Neural progenitor cell (in vitro differentiated cells): ENCODE results near the gene PCNX1. TPM values are rescaled to one million over a fixed set of nuclear protein-coding genes. Genes with fewer than 3 reads are reported as not detected.

Experiments
- DNase-seq: peaks from one replicate; pipeline ENCODE4 v3.0.0-alpha.2; 2016; ENCODE audit warnings: low spot score
- H2AFZ ChIP-seq: fragments of 200-600 bp; sonication (generic); replicated peaks from 2 replicates; pipeline ENCODE4 v1.6.1; 2016; ENCODE audit warnings: antibody characterized with exemption
- H3F3A ChIP-seq: fragments of 200-600 bp; sonication (generic); 2 replicates; pipeline ENCODE4 v1.6.1; 2016; ENCODE audit warnings: antibody characterized with exemption, low read depth
- H3K27ac ChIP-seq: fragments of 200-600 bp; sonication (generic); 2 replicates; pipeline ENCODE4 v1.5.1; 2016; ENCODE audit warnings: mild to moderate bottlenecking
- H3K27me3 ChIP-seq: fragments of 200-600 bp; sonication (generic); 2 replicates; pipeline ENCODE4 v1.6.1; 2016; ENCODE audit warnings: mild to moderate bottlenecking, moderate library complexity
- H3K36me3 ChIP-seq: fragments of 200-600 bp; sonication (generic); 2 replicates; pipeline ENCODE4 v1.5.1; 2016
- H3K4me1 ChIP-seq: fragments of 200-600 bp; sonication (generic); 2 replicates; pipeline ENCODE4 v1.6.1; 2016; ENCODE audit warnings: mixed run types
- H3K4me2 ChIP-seq: fragments of 200-600 bp; sonication (generic); 2 replicates; pipeline ENCODE4 v1.6.1; 2016
- H3K4me3 ChIP-seq: fragments of 200-600 bp; sonication (generic); 2 replicates; pipeline ENCODE4 v1.5.1; 2016
- H3K79me2 ChIP-seq: fragments of 200-600 bp; sonication (generic); 2 replicates; pipeline ENCODE4 v1.6.1; 2016; ENCODE audit warnings: low read depth
- H3K9ac ChIP-seq: fragments of 200-600 bp; sonication (generic); 2 replicates; pipeline ENCODE4 v1.6.1; 2016
- H3K9me3 ChIP-seq: fragments of 200-600 bp; sonication (generic); 2 replicates; pipeline ENCODE4 v1.5.1; 2016; ENCODE audit warnings: low read depth
- H4K20me1 ChIP-seq: fragments of 200-600 bp; sonication (generic); 2 replicates; pipeline ENCODE4 v1.6.1; 2016; ENCODE audit warnings: low read depth
- H3K27ac Mint-ChIP-seq: 3 replicates; pipeline ENCODE4 v1.8.0; 2021; ENCODE audit warnings: mixed read lengths
- H3K27me3 Mint-ChIP-seq: 2 replicates; pipeline ENCODE4 v1.8.0; 2022; ENCODE audit warnings: low read depth, mild to moderate bottlenecking, inconsistent platforms, moderate library complexity, mixed read lengths; ENCODE audit not compliant: insufficient read depth
- H3K36me3 Mint-ChIP-seq: 3 replicates; pipeline ENCODE4 v1.8.0; 2021; ENCODE audit warnings: mixed read lengths
- H3K4me1 Mint-ChIP-seq: 3 replicates; pipeline ENCODE4 v1.8.0; 2021; ENCODE audit warnings: mixed read lengths
- H3K4me3 Mint-ChIP-seq: 3 replicates; pipeline ENCODE4 v1.8.0; 2021; ENCODE audit warnings: mild to moderate bottlenecking, moderate library complexity, mixed read lengths
- H3K9me3 Mint-ChIP-seq: 3 replicates; pipeline ENCODE4 v1.8.0; 2020; ENCODE audit warnings: mixed read lengths
- CTCF ChIP-seq: fragments of 200-600 bp; sonication (generic); IDR thresholded peaks from 2 replicates; pipeline ENCODE4 v1.5.1; 2017; ENCODE audit warnings: antibody characterized with exemption, mild to moderate bottlenecking
- EZH2 ChIP-seq: fragments of 200-600 bp; sonication (generic); IDR thresholded peaks from 2 replicates; pipeline ENCODE4 v1.6.1; 2017; ENCODE audit warnings: antibody characterized with exemption, mild to moderate bottlenecking, moderate library complexity
- EZH2phosphoT487 ChIP-seq: fragments of 200-600 bp; sonication (generic); IDR thresholded peaks from 2 replicates; pipeline ENCODE4 v1.6.1; 2017; ENCODE audit warnings: antibody characterized with exemption
- total RNA-seq: library from RNA; depleted of rRNA; stranded (reverse); fragments of >200 nt; gene quantifications from 2 replicates; pipeline ENCODE4 v1.2.3, GENCODE V29; 2015; ENCODE audit warnings: low replicate concordance

The PCNX1 gene
- total RNA-seq, 1 donor from 2014 or later: 48.6 TPM

GRCh38 chr14:71078500-71078899, 171.2 kb downstream of the PCNX1 start:
- H3K79me2 ChIP-seq: peaks cover 23% of the 10 kb centered on the region
- TF ChIP-seq CTCF: no peak
- no peak for TF ChIP-seq EZH2phosphoT487
- no peak for TF ChIP-seq EZH2
- H3K27ac ChIP-seq: no peak overlapping the region
- no peaks in the 10 kb centered on the region for H3K27me3 ChIP-seq
- no peak overlapping the region for H3K9ac ChIP-seq
- DNase-seq: no peak
- peaks cover 75% of the 10 kb centered on the region for H3K36me3 Mint-ChIP-seq
- H3K27ac Mint-ChIP-seq: no peak overlapping the region
- H3K9me3 ChIP-seq: peaks cover 8% of the 10 kb centered on the region
- H3K4me3 ChIP-seq: no peak overlapping the region
- H3K4me1 Mint-ChIP-seq: no peaks in the 10 kb centered on the region
- no peak overlapping the region for H3K4me3 Mint-ChIP-seq
- no peaks in the 10 kb centered on the region for H4K20me1 ChIP-seq
- H3K4me1 ChIP-seq: no peaks in the 10 kb centered on the region
- peaks cover 42% of the 10 kb centered on the region for H3K36me3 ChIP-seq
- H3F3A ChIP-seq: no peaks in the 10 kb centered on the region
- H3K9me3 Mint-ChIP-seq: peaks cover 33% of the 10 kb centered on the region
- H2AFZ ChIP-seq: no peak overlapping the region
- no peak overlapping the region for H3K4me2 ChIP-seq
- H3K27me3 Mint-ChIP-seq: peaks cover 2% of the 10 kb centered on the region

GRCh38 chr14:71086567-71086966, 179.3 kb downstream of the PCNX1 start:
- Histone ChIP-seq H2AFZ (no peak overlapping the region), H3K4me3 (no peak overlapping the region), H3K27me3 (no peaks in the 10 kb centered on the region), H3K36me3 (peaks cover 12% of the 10 kb centered on the region), H3K9me3 (no peaks in the 10 kb centered on the region), H3K4me1 (peaks cover 17% of the 10 kb centered on the region), H3K79me2 (peaks cover 8% of the 10 kb centered on the region), H3K9ac (no peak overlapping the region), H3F3A (peaks cover 14% of the 10 kb centered on the region), H3K27ac (peak overlapping the region; percentile 79), H3K4me2 (peak overlapping the region; percentile 51), H4K20me1 (peaks cover 22% of the 10 kb centered on the region)
- peak; percentile 78 for DNase-seq
- TF ChIP-seq EZH2phosphoT487: no peak
- TF ChIP-seq EZH2: no peak
- no peak for TF ChIP-seq CTCF
- peaks cover 12% of the 10 kb centered on the region for H3K4me1 Mint-ChIP-seq
- H3K9me3 Mint-ChIP-seq: peaks cover 4% of the 10 kb centered on the region
- no peak overlapping the region for H3K4me3 Mint-ChIP-seq
- peaks cover 47% of the 10 kb centered on the region for H3K36me3 Mint-ChIP-seq
- H3K27me3 Mint-ChIP-seq: no peaks in the 10 kb centered on the region
- peak overlapping the region; percentile 39 for H3K27ac Mint-ChIP-seq

GRCh38 chr14:71089971-71090370, 182.7 kb downstream of the PCNX1 start:
- DNase-seq: no peak
- no peak overlapping the region for H3K27ac Mint-ChIP-seq

More at GRCh38 chr14:71089971-71090370, 182.7 kb downstream of the PCNX1 start:
- peaks cover 17% of the 10 kb centered on the region for H3K4me1 ChIP-seq
- H3K4me3 Mint-ChIP-seq: no peak overlapping the region
- H3K4me1 Mint-ChIP-seq: peaks cover 12% of the 10 kb centered on the region
- no peak overlapping the region for H3K4me3 ChIP-seq
- peaks cover 48% of the 10 kb centered on the region for H3K36me3 Mint-ChIP-seq
- peaks cover 14% of the 10 kb centered on the region for H3F3A ChIP-seq
- no peak overlapping the region for H2AFZ ChIP-seq
- H3K9me3 Mint-ChIP-seq: no peaks in the 10 kb centered on the region
- H3K9me3 ChIP-seq: no peaks in the 10 kb centered on the region
- H3K36me3 ChIP-seq: peaks cover 16% of the 10 kb centered on the region
- peaks cover 20% of the 10 kb centered on the region for H4K20me1 ChIP-seq
- H3K4me2 ChIP-seq: no peak overlapping the region
- no peak overlapping the region for H3K27ac ChIP-seq
- H3K79me2 ChIP-seq: no peaks in the 10 kb centered on the region
- H3K27me3 Mint-ChIP-seq: no peaks in the 10 kb centered on the region
- TF ChIP-seq CTCF: no peak
- H3K27me3 ChIP-seq: no peaks in the 10 kb centered on the region
- H3K9ac ChIP-seq: no peak overlapping the region
